Measurements from ENCODE around the gene SH3PXD2A.
A peak's percentile ranks its signal among the peaks of the same experiment; 100 is the strongest.
"Not testable (repeated sequence)": the region's sequence is repeated elsewhere in the genome, so short reads cannot be mapped to it uniquely, and the experiment has no call there.

Gene SH3PXD2A

DNA sequence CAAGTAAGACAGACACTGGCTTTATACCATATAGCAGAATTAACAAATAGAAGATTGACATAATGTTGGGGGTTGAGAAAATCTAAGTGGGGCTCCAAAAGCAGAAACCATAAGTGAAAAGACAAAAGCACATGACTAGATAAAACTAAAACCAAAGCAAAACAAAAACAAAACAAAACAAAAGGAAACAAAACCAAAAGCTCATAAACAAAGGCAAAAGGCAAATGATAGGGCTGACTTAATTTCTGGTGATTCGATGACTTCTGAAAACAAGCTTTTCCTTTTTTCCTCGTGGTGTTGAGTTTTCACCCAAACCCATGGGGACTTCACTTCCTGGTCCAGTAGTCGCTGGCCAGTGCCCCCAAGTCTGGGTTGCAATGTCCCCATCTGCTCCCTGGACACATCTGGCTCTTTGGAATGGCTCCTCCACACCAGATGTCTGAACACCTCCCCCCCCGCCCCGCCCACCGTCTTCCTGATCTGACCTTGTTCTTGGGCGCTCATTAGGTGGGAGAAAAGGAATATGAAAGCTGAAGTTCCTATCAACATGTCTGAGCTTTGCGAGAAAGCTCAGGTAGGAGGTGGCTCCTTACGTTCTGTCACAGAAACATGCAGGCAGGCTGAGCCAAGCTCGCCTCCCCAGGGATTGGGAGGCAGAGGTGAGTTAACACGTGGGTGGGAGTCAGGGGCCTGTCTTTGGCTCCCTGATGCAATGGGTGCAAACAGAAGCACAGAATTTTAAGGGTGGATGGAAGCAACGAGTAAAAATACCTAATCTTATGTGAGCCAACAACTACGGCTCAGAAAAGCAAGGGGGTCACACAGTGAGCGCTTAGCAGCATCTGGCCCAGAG lies 240.8 kb downstream of the SH3PXD2A start:
- DNase-seq, result no peak

DNA sequence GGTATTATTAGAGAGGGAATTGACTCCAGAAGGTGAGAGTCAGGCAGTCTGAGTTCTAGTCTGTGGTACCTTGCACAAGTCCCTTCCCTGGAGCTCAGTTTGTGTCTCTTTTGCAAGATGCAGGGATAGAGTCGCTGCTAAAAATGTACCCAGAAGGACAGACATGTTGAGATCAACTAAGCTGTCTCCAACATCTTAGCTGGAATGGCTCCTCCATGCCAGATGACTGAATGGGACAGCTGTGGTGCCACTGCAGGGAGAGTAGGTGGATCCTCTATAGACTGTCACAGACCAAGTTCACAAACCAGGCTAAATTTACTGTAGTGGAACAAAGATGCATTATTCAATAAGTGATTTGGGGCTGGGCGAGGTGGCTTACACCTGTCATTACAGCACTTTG lies 241.8 kb downstream of the SH3PXD2A start:
- DNase-seq, result no peak

DNA sequence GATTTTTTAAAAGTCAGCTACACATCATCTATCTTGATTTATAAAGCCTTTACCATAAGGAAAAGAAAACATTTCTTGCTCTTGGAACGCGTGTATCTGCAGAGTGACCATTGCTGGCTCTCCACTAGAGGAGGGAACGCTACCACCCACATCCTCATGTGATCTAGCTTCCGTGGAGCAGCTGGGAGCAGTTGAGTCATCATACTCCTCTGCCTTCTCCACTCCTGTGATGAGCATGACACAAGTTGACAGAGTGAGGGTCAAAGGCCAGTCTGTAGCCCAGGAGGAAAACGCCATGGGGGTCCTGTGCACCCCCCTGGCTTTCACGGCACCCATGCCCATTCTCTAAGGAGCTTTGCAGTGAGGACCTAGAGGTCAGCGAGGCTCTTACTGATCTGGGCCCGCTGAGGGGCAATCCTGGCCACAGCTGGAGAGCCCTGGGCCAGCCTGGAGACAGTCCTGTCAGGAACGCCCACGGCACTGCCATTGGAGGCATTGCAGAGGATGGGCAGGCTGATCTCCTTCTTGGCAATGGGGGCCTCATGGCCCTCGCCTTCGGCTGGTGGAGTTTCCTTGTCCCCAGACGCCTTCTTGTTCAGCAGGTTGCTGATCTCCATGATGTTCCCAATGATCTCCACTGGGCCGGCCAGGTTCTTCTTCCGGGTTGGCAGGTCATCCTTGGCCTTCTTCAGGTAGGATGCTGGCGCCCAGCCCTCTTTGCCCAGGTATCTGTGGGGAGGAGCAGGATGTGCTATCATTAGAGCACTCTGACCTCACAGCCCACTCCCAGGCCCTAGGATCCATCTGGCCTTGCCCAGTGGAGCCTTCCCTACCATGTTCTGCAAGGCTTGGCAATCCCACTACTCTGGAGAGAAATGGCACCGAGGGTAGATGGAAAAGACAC lies 242.7 kb downstream of the SH3PXD2A start:
- peak; percentile 27 for DNase-seq

DNA sequence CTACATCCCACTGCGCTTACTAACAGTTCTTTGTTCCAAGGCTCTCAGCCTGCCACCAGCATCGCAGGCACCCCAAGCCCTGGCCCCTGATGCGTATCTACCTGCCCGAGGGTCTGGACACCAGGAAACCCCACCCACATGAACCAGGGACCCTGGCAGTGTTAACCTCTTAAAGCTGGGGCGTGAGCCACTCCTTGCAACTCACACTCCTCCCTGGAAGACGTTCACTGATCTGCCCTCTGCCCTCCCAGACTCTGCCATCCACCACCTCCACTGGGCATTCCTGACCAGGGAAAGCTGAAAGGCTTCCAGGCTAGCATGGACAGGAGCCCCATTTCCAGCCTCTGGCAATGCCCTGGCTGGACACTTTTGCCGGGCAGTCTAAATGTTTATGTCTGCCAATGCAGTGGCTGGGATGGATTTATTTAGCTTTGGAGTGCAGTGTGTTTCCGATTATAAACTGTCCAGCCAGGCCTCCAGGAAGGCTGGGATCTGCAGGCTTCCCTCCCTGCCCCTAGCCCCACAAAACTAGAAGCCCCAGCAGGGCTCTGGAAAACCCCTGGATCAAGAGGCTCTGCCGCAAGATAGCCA lies 244.4 kb downstream of the SH3PXD2A start:
- no peak for DNase-seq

DNA sequence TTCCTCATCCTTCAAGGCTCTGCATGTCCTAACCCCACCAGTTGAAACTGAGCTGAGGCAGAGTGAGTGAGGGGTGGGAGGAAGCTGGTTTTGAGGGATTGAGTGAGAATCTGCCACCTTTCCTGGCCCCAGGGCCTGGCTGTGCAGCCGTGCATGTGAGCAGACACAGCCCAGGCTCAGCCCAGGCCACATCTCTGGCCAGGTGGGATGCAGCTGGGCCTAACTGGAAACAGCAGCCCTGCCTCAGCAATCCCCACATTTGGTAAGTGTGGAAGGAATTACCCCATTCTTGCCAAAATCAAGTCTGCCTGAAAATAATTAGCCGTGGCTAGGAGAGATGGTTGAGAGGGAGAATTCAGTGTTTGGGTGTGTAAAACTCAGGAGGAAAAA lies 245.3 kb downstream of the SH3PXD2A start:
- no peak for DNase-seq

DNA sequence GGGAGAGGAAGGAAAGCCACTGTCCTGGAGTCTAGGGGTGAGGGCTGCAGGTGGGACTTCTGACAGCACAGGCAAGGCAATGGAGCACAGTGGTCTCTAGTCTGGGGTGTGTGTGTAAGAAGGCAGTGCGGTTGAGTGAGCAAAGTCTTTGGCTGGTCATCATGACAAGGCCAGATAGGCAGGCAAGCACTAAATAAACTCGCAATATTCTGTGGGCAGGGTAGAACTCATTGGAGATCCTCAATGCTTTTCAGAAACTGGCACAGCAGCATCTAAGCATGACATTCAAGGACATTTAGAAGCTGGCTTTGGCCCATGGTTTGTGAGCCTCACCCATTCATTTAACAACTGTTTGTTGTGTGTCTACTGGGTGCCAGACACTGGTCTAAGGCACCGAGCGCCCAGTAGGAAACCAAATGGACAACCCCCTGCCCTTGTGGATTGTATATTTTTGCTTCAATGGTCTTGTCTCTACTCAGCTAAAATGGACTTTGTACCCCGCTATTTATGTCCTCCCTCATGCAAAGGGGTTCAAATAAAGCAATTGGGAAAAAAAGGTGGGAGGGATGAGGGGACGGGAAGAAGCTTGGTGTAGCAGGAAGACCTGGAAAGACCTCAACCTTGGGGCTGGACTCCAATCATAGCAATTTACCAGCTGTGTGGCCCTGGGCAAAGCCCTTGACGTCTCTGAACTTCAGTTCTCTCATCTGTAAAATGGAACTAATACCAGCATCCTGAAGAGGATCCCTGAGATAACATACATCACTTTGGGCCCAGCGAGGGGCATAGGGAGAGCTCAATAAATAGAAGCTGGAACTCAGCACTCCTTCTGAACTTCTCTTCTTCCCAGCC lies 245.9 kb downstream of the SH3PXD2A start:
- no peak for DNase-seq

DNA sequence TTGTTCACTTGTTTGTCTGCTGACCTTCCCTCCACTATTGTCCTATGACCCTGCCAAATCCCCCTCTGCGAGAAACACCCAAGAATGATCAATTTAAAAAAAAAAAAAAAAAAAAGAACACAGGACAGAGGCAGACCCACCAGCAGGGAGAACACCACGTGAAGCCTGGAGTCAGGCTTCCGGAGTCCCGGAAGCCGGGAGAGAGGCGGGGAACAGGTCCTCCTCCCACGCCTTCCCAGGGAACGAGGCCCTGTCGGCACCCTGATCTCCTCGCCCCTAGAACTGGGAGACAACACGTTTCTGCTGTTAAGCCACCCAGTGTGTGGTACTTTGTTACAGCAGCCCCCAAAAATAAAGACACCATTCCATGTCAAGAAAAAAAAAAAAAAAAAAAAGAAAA lies 247.3 kb downstream of the SH3PXD2A start:
- not testable (repeated sequence) for DNase-seq

DNA sequence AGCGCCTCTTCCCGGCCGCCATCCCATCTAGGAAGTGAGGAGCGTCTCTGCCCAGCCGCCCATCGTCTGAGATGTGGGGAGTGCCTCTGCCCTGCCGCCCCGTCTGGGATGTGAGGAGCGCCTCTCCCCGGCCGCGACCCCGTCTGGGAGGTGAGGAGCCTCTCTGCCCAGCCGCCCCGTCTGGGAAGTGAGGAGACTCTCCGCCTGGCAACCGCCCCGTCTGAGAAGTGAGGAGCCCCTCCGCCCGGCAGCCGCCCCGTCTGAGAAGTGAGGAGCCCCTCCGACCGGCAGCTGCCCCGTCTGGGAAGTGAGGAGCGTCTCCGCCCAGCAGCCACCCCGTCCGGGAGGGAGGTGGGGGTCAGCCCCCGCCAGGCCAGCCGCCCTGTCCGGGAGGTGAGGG lies 248.3 kb downstream of the SH3PXD2A start:
- DNase-seq, result not testable (repeated sequence)

DNA sequence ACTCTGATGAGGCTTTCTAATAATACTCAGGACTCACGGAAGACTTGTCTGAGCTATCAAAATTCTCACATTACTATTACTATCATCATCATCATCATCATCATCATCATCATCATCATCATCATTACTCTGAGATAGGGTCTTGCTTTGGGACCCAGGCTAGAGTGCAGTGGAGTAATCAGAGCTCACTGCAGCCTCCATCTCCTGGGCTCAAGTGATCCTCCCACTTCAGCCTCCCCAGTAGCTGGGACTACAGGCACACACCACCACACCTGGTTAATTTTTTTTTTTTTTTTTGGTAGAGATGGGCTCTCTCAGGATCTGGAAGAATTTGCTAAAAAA lies 249.3 kb downstream of the SH3PXD2A start:
- DNase-seq, result not testable (repeated sequence)

DNA sequence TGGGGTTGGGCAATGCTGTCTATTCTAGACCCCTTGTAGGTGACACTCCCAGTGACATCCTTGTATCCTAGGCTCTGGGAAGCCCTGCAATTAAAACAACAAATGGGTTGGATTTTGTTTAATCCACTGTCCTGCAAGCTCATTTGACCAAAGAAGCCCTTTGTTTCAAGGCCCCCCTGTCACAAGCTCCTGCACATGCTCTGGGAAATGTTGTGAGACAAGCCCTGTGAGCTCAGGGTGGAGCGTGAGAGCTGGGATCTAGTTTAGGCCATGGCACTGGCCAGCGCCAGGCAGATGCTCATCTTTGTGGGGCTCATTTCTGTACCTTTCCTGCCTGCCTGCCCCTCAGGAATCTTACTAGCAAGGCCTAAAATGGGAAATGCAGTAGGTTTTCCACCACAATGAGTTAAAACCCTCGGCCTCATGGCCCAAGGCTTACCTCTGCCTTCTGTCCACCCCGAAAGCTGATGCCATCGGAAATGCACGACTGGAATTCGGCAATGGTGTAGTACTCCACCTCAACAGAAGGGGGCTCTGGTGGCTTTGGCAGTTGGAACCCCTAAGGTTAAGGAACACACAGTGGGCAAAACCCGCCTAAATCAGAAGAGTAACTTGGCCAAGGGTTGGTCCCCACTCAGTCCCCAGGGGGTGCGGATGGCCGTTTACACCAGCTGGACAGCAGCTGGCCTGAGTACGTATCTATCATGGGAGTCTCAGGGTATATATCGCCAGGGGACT lies 249.8 kb downstream of the SH3PXD2A start:
- DNase-seq, result peak; percentile 59

DNA sequence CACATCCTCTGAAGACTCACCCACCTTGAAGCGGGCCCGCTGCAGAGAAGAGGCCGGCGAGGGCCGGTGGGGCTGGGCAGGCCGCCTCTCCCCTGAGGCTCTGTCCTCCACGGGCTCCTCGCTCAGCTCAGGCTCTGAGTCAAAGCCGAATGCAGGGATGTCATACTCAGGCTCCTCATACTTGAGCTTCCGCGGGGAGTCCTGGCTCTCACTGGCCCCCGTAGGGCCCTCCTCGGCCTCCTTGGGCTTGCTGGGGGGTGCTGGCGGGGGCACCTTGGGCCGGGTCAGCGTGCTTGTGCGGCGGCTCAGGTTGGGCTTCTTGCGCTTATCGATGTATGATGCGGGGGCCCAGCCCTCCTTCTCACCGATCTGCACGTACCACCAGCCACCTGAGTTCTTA lies 252.0 kb downstream of the SH3PXD2A start:
- DNase-seq, result no peak

DNA sequence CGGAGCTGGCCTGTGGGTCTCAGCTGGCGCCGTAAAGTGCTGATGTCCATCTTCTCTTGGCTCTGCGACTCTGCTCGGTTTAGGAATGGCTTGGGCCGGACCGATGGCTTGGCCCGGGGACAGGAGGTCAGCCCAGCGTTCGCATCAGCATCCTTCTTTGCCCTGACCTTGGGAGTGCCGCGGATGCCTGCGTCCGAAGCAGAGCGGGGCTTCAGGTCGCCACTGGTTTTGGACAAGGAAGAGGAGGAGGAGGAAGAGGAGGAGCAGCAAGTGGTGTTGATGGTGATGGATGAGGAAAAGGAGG lies 252.6 kb downstream of the SH3PXD2A start:
- no peak for DNase-seq

DNA sequence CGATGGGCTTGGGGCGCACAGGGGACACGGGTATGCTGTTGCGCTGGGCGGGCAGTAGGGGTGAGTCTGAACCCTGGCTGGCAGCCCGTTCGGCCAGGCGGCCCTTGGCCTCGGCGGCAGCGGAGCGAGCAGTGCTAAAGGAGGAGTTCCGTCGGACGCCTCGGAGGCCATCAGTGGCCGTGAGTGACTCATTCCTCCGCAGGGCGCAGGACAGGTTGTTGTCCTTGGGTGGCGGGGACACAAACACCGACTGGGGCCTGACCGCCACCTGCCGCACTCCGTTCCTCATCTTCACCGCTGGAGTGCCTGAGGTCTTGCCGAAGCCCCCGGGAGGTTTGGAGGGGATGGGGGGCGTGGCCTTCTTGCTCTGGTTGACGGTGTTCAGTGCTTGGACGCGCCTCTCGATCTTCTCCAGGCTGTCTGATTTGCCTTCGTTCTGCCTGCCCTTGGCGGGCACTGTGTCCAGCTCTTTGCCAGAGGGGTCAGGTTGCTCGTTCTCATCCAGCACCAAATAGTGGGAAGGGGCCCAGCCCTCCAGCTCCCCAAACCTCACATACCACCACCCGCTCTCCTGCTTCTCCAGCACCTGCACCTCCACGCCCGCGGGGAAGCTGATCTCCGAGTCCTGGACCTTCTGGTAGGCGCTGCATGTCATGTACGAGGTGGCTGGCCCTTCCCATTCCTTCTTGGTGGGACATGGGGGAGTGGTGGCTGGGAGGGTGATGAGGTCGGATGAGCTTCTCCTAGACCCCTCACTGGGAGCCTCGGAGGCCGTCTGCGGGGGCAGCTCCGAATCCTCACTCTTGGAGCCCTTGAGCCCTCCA lies 253.1 kb downstream of the SH3PXD2A start:
- DNase-seq, result no peak

DNA sequence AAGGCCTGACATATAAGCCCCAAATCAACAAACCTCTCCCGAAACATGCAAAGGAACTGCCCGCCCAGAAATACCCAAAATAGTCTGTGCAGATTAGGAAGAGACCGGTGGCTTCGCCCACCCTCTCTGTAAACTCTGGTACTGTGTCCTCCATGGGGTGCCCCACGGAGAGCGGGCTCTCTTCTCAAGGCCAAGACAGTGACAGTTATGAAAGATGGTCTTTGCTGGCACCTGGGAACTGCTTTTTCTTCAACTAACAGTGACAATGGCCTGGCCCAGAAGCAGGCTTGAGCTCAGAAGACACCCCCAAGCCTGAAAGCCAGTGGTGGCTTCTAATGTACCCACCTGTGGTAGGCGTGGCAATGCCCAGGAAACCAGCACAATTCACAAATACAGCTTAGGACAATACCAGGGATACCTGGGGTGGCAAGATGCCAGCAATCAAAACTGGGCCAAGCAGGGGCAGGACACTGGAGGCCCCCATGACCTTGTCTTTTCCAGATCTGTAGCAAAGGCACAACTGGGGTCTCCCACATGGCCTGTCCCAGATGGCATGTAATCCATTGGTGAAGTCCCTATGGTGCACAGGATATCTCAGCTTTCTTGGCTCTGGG lies 254.3 kb downstream of the SH3PXD2A start:
- no peak for DNase-seq

DNA sequence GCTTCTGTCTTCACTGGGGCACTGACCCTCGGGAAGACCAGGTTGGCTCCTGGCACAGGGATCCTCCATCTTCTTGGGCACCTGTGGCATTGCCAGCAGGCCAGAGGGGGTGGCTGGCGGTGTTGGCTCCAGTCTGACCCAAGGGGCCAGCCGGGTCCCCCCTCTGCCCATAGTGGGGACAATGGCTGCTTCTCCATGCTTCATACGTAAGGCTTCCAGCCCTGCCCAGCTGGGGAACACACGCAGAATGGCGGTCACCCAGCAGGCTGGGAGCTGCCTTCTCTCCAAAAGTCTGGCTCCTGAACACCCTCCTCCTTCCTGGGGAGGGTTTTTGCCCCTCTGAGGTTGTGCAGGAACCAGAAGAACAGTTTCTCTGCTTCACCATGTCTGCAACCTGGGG lies 255.1 kb downstream of the SH3PXD2A start:
- no peak for DNase-seq

DNA sequence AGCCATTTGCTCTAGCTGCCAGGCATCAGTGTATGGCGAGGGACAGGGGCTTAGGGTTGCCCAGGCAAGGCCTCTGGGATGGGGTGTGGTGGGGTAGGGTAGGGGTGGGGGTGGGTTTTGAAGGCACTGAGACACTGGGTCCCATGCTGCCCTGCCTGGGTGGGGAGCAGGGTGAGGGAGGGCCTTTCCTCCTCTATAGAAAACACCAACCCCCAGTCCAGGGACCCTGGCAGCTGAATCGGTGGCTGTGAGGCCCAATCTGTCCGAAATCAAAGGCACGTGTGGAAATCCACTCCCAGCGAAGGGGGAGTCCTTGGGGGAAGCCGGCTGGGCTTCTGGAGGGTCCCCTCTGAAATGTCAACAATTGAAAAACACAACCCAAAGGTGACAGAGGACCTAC lies 255.5 kb downstream of the SH3PXD2A start:
- DNase-seq, result no peak

DNA sequence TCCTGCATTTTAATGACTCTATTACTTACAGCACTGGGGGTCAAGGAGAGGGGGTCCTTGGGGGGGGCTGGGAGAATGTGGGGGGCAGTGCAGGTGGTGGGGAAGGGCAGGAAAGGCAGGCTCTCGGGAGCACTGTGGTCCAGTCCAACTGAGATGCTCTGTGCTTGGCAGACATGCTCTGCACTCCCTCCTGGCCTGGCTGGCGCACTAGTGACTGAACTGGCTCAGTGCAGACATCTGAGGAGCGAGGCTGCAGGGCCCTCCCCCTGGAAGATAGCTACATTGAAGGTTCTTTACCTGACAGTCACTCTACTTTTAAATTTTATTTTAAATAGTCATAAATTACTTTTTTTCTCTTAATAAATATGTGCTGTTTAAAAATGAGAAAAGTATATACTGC lies 256.2 kb downstream of the SH3PXD2A start:
- peak; percentile 13 for DNase-seq

DNA sequence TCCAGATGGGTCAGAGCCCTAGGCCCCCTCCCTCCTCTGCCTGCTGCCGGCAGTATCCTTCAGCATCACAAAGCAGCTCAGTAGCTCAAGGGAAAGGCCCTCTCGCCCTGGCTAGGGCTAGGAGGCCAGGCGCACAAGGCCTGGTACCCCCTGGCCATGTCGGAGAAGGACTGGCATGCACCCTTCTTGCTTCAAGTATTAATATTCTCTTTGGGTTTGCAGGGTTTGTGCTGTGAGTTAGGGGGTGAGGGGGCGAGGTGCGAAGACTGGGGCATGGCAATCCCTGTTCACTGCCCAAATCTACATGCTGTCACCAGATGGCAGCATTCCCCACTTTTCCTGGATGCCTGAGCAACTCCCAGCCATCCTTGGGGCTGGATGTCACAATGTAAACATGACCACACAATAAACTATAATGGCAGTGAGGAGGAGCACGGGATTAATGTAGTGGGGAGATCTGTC lies 256.7 kb downstream of the SH3PXD2A start:
- peak; percentile 81 for DNase-seq

DNA sequence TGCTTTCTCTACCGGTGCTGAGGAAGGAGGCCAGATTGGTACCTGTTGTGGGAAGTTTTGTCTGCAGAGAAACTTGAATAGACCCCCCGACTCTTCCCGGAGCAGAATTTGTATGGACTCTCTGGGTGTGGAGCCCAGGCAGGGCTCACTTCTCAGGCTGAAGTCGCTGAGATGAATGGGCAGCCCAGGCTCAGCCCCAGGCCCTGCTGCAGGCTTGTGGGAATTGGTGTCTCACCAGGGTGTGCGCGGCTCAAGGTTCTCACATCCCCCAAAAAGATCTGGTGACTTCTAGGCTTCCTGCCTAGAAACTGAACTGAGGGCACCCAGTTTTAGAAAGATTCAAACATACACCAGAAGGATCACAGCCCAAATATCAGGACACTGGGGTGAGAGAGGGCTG lies 258.4 kb downstream of the SH3PXD2A start:
- no peak for DNase-seq

DNA sequence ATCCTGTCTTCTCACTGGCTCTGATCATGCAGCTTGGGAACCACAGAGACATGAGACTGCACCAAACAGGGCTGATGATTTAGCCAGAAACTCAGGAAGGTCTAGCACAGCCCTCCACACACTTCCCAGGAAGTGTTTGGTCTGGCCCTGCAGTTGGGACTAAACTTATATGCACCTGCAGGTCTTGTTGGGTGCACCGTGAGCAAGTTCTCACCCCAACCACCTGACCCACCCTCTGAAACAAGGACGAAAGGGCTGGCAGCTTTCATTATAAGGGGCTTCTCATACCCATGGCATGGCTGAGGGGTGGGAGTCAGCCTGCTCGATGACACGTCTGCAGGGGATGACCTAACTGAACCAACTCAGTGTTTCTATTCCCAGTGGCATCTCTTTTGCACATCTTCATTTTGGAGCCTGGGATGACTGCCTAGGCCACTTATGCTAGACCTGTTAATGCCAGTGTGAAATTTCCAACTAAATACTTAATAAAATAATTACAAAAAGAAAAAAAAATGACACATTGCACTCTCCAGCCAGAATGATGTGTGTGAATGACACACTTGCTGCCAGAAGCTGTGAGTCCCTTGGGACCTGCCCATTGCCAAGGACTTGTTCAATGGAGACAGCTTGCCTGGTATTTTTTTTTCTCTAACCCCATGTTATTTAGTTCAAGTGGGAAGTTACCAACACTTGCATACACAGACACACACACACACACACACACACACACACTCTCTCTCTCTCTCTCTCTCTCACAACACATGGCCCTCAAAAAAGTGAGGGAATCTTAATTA lies 259.2 kb downstream of the SH3PXD2A start:
- no peak for DNase-seq
